Kidney epithelial cell (primary cell): ENCODE measurements around the gene AP5S1. TPM values are rescaled to one million over a fixed set of nuclear protein-coding genes. Genes with fewer than 3 reads are reported as not detected.

Source experiments
- DNase-seq: peaks from one replicate; pipeline ENCODE4 v3.0.0-alpha.2; 2010; ENCODE audit warnings: low read depth
- H3K27me3 ChIP-seq: 2 replicates; pipeline ENCODE4 v1.6.0; 2011; ENCODE audit warnings: low read length; ENCODE audit not compliant: control insufficient read depth, insufficient read depth
- H3K36me3 ChIP-seq: 2 replicates; pipeline ENCODE4 v1.5.1; 2011; ENCODE audit warnings: low read length; ENCODE audit not compliant: control insufficient read depth, insufficient read depth
- H3K4me3 ChIP-seq: 2 replicates; pipeline ENCODE4 v1.5.1; 2011; ENCODE audit warnings: low read depth, mild to moderate bottlenecking, control low read depth, low read length
- total RNA-seq: library from RNA; depleted of rRNA; stranded (reverse); fragments of >200 nt; gene quantifications from 2 replicates; pipeline ENCODE4 v1.2.3, GENCODE V29; 2015
- TF ChIP-seq, protein P1 (sequence below): IDR thresholded peaks from 2 replicates; pipeline ENCODE4 v1.5.1; 2011; ENCODE audit warnings: mild to moderate bottlenecking, moderate library complexity, low read length, control low read depth, inconsistent platforms; ENCODE audit not compliant: insufficient read depth, poor library complexity, severe bottlenecking

AP5S1 gene
- total RNA-seq, 1 donor from 2014 or later, result 13.7 TPM

DNA sequence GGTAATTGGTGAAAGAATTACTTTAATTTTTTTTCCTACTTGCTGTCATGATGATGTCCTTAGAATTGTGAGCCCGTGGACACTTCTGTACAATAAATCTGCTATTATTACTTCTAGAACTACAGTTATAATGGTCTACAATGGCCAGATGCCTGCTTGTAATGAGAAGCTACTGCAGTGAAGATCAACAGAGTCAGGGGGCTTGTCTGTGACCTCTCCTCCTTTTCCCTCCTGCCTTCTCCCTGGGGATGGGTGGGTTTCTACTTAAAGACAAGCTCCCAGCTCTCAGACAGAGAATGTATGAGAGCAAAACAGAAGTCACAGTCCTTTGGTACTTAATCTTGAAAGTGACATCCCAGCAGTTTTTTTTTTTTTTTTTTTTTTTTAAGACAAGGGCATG is 55.7 kb downstream of the AP5S1 start:
- DNase-seq, result no peak
- TF ChIP-seq, protein P1, sequence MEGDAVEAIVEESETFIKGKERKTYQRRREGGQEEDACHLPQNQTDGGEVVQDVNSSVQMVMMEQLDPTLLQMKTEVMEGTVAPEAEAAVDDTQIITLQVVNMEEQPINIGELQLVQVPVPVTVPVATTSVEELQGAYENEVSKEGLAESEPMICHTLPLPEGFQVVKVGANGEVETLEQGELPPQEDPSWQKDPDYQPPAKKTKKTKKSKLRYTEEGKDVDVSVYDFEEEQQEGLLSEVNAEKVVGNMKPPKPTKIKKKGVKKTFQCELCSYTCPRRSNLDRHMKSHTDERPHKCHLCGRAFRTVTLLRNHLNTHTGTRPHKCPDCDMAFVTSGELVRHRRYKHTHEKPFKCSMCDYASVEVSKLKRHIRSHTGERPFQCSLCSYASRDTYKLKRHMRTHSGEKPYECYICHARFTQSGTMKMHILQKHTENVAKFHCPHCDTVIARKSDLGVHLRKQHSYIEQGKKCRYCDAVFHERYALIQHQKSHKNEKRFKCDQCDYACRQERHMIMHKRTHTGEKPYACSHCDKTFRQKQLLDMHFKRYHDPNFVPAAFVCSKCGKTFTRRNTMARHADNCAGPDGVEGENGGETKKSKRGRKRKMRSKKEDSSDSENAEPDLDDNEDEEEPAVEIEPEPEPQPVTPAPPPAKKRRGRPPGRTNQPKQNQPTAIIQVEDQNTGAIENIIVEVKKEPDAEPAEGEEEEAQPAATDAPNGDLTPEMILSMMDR, result no peak
- H3K36me3 ChIP-seq, result no peaks in the 10 kb centered on the region
- H3K27me3 ChIP-seq, result no peaks in the 10 kb centered on the region
- no peak overlapping the region for H3K4me3 ChIP-seq

DNA sequence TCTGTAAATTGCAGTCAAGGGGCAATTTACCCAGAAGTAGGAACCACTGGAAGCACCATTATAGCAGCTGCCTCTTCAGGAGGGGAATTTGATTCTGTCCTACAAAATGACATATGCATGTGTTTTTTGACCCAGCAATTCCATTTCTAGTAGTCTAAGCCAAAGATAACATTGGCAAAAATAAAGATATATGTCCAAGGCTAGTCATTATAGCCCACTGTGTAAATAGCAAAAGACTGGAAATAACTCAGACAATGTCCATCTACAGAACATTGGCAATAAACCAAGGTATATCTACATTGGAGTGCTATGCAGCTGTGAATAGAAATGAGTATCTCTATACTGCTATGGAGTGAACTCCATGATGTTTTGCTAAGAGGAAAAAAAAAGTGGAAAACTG is 56.3 kb downstream of the AP5S1 start:
- no peak for DNase-seq
- TF ChIP-seq, protein P1, result no peak
- Histone ChIP-seq H3K36me3 (no peaks in the 10 kb centered on the region), H3K4me3 (no peak overlapping the region), H3K27me3 (no peaks in the 10 kb centered on the region)

Other genes with a start within 250 kb of the AP5S1 start
- gene GFRA4, start 157.1 kb upstream of the AP5S1 start, total RNA-seq, result not detected in 2 replicates
- gene ADAM33, start 138.5 kb upstream of the AP5S1 start, total RNA-seq, result 0.13 and 0.41 TPM in 2 replicates
- gene SIGLEC1, start 107.9 kb upstream of the AP5S1 start, total RNA-seq, result not detected in 2 replicates
- 0.08 and 0.68 TPM in 2 replicates for gene HSPA12B, start 87.9 kb upstream of the AP5S1 start, total RNA-seq
- 34.8 and 35.2 TPM in 2 replicates for gene ADISSP, start 52.8 kb upstream of the AP5S1 start, total RNA-seq
- gene SPEF1, start 39.1 kb upstream of the AP5S1 start, total RNA-seq, result 0.07 TPM in 1 of 2 replicates, not detected in the other
- gene CENPB, start 33.8 kb upstream of the AP5S1 start, total RNA-seq, result 66.2 and 73.3 TPM in 2 replicates
- 8.3 and 13.0 TPM in 2 replicates for gene CDC25B, start 24.2 kb upstream of the AP5S1 start, total RNA-seq
- gene MAVS, start 26.3 kb downstream of the AP5S1 start, total RNA-seq, result 30.8 and 32.0 TPM in 2 replicates
- 29.9 and 40.8 TPM in 2 replicates for gene PANK2, start 68.8 kb downstream of the AP5S1 start, total RNA-seq
- 14.8 and 22.0 TPM in 2 replicates for gene RNF24, start 195.0 kb downstream of the AP5S1 start, total RNA-seq